Skin epidermis (tissue), 12 donors: ENCODE data around the gene MCAT.
A peak's percentile ranks its signal among the peaks of the same experiment; 100 is the strongest.

ENCODE experiments used
- H3K27ac ChIP-seq, 21 experiments: fragments of 200-600 bp; sonication (generic) in 11 of 21; one replicate each; pipeline ENCODE4 v1.5.0; 2020; ENCODE audit warnings: mild to moderate bottlenecking in 3 of 21, inconsistent platforms in 2 of 21, moderate library complexity in 2 of 21
- H3K4me3 ChIP-seq, 7 experiments: fragments of 200-600 bp; sonication (generic) in 2 of 7; one replicate each; pipeline ENCODE4 v1.5.0; 2020; ENCODE audit warnings: inconsistent platforms in 2 of 7, mild to moderate bottlenecking in 2 of 7, moderate library complexity in 1 of 7

MCAT gene

GRCh38 chr22:43173976-43174720, 30.9 kb upstream of the MCAT start:
- Histone ChIP-seq H3K27ac (peak overlapping the region in 3 of 21 experiments; percentile 9 to 46 (median 42)), H3K4me3 (no peak overlapping the region)

- no peak overlapping the region for H3K27ac ChIP-seq
These were observed 30.4 kb upstream of the MCAT start for GRCh38 chr22:43173566-43173965.

GRCh38 chr22:43172191-43172590, 29.0 kb upstream of the MCAT start:
- no peak overlapping the region for H3K4me3 ChIP-seq
- H3K27ac ChIP-seq = no peak overlapping the region

More at GRCh38 chr22:43173566-43173965, 30.4 kb upstream of the MCAT start:
- H3K4me3 ChIP-seq = no peak overlapping the region

GRCh38 chr22:43171607-43172006, 28.4 kb upstream of the MCAT start:
- Histone ChIP-seq H3K4me3 (no peak overlapping the region), H3K27ac (no peak overlapping the region)

- Histone ChIP-seq H3K4me3 (no peak overlapping the region), H3K27ac (no peak overlapping the region)
These were observed 27.9 kb upstream of the MCAT start for GRCh38 chr22:43171019-43171491.

- Histone ChIP-seq H3K27ac (no peak overlapping the region), H3K4me3 (no peak overlapping the region)
These were observed 26.9 kb upstream of the MCAT start for GRCh38 chr22:43170131-43170480.

GRCh38 chr22:43169310-43170130, 26.3 kb upstream of the MCAT start:
- H3K4me3 ChIP-seq = no peak overlapping the region
- H3K27ac ChIP-seq = peak overlapping the region in 4 of 21 experiments; percentile 4 to 45 (median 20)

- H3K27ac ChIP-seq = peak overlapping the region in 13 of 21 experiments; percentile 4 to 75 (median 35)
- H3K4me3 ChIP-seq = no peak overlapping the region
These were observed 25.5 kb upstream of the MCAT start for GRCh38 chr22:43168471-43169309.

- no peak overlapping the region for H3K27ac ChIP-seq
- no peak overlapping the region for H3K4me3 ChIP-seq
These were observed 23.9 kb upstream of the MCAT start for GRCh38 chr22:43167001-43167589.

- no peak overlapping the region for H3K4me3 ChIP-seq
- H3K27ac ChIP-seq = no peak overlapping the region
These were observed 23.1 kb upstream of the MCAT start for GRCh38 chr22:43166132-43166930.

- Histone ChIP-seq H3K27ac (peak overlapping the region in 4 of 21 experiments; percentile 20 to 78 (median 46)), H3K4me3 (no peak overlapping the region)
These were observed 21.4 kb upstream of the MCAT start for GRCh38 chr22:43164636-43165035.

GRCh38 chr22:43163241-43163795, 20.1 kb upstream of the MCAT start:
- Histone ChIP-seq H3K4me3 (no peak overlapping the region), H3K27ac (peak overlapping the region in 10 of 21 experiments; percentile 13 to 78 (median 44))

- peak overlapping the region in 2 of 21 experiments; percentile 22 to 78 for H3K27ac ChIP-seq
- H3K4me3 ChIP-seq = no peak overlapping the region
These were observed 19.4 kb upstream of the MCAT start for GRCh38 chr22:43162412-43163150.

- H3K27ac ChIP-seq = peak overlapping the region in 1 of 21 experiments; percentile 5
These were observed 17.4 kb upstream of the MCAT start for GRCh38 chr22:43160497-43161126.

GRCh38 chr22:43159484-43160178, 16.4 kb upstream of the MCAT start:
- Histone ChIP-seq H3K4me3 (no peak overlapping the region), H3K27ac (peak overlapping the region in 5 of 21 experiments; percentile 5 to 53 (median 26))

More at GRCh38 chr22:43160497-43161126, 17.4 kb upstream of the MCAT start:
- H3K4me3 ChIP-seq = no peak overlapping the region

- Histone ChIP-seq H3K27ac (peak overlapping the region in 4 of 21 experiments; percentile 4 to 54 (median 53)), H3K4me3 (no peak overlapping the region)
These were observed 15.7 kb upstream of the MCAT start for GRCh38 chr22:43158778-43159483.
